Immature natural killer cell (primary cell): ENCODE data around the gene ZNF318. TPM values are rescaled to one million over a fixed set of nuclear protein-coding genes. Genes with fewer than 3 reads are reported as not detected.
"Not testable (repeated sequence)": the region's sequence is repeated elsewhere in the genome, so short reads cannot be mapped to it uniquely, and the experiment has no call there.

Source experiments
- DNase-seq, 3 donors: peaks; one replicate each; pipeline ENCODE4 v3.0.0; 2022; ENCODE audit warnings: mixed read lengths in 1 of 3
- H3K27ac Mint-ChIP-seq, 6 donors: one replicate each; pipeline ENCODE4 v1.8.0; 2020; ENCODE audit warnings: mixed read lengths in 6 of 6, mild to moderate bottlenecking in 5 of 6, inconsistent platforms in 4 of 6, moderate library complexity in 3 of 6
- H3K27me3 Mint-ChIP-seq, 3 donors: one replicate each; pipeline ENCODE4 v1.8.0; 2020 to 2021; ENCODE audit warnings: low read depth in 3 of 3, mild to moderate bottlenecking in 3 of 3, mixed read lengths in 3 of 3, moderate library complexity in 3 of 3, inconsistent platforms in 1 of 3
- H3K36me3 Mint-ChIP-seq, 3 donors: one replicate each; pipeline ENCODE4 v1.8.0; 2020; ENCODE audit warnings: mixed read lengths in 3 of 3, inconsistent platforms in 2 of 3, mild to moderate bottlenecking in 2 of 3
- H3K4me1 Mint-ChIP-seq, 2 donors: one replicate each; pipeline ENCODE4 v1.8.0; 2020; ENCODE audit warnings: inconsistent platforms in 2 of 2, mild to moderate bottlenecking in 2 of 2, mixed read lengths in 2 of 2, moderate library complexity in 1 of 2
- H3K4me3 Mint-ChIP-seq, 5 donors: one replicate each; pipeline ENCODE4 v1.8.0; 2020; ENCODE audit warnings: mild to moderate bottlenecking in 5 of 5, mixed read lengths in 5 of 5, inconsistent platforms in 3 of 5, moderate library complexity in 3 of 5
- H3K9me3 Mint-ChIP-seq, 6 donors: one replicate each; pipeline ENCODE4 v1.8.0; 2020; ENCODE audit warnings: mild to moderate bottlenecking in 6 of 6, mixed read lengths in 6 of 6, inconsistent platforms in 4 of 6, moderate library complexity in 3 of 6
- polyA plus RNA-seq, 3 donors: library from polyadenylated mRNA; unstranded; fragments of 300-500 nt; fragmentation: Illumina TruSeq; gene quantifications; one replicate each; pipeline ENCODE4 v1.2.3, GENCODE V29; 2021

Gene ZNF318
- polyA plus RNA-seq, 3 donors from 2014 or later: 0.94 to 9.6 (median 5.7) TPM

DNA sequence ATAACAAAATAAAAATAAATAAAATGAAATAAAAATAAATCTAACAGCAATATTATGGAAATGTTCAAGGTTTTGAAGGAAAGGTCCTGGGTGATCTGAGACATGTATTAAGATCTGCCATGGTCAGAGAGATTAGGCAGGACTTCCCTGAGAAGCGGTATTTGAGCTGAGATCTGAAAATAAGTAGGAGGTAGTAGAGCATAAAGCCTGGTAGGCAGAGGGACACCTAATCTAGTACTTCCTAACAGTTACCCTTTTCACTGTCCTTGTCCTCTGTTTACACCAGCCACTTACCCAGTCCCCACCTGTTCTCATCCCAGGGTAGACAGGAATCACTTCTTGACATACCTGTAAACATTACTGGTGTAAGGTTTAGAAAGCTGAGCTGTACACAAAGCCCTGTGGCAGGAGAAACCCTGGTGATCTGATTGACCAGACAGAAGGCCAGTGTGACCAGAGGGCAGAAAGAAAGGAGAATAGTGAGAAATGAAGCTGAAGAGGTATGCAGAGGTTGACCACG is 8.3 kb upstream of the ZNF318 start:
- Mint-ChIP-seq H3K4me1 (peaks cover 45 to 49% of the 10 kb centered on the region in 2 donors), H3K27ac (no peak overlapping the region), H3K4me3 (no peak overlapping the region), H3K27me3 (peaks cover 0 to 4% (median 0%) of the 10 kb centered on the region in 3 donors), H3K9me3 (peaks cover 0 to 2% (median 0%) of the 10 kb centered on the region in 6 donors), H3K36me3 (peaks cover 0 to 5% (median 4%) of the 10 kb centered on the region in 3 donors)
- DNase-seq: no peak

DNA sequence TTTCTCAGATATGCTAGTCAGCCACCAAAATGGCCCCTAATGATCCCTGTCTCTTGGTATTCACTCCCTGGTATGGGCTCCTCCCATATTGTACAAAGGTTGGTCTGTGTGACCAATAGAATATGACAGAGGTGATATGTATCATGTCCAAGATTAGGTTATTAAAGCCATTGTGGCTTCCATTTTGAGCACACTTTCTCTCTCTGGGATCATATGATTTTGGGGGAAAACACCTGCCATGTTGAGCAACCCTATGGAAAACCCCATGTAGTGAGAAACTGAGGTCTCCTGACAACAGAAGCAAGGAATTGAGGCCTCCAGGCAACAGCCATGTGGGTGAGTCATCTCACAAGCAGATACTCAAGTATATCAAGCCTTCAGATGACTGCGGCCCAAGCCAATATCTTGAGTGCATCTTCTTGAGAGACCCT is 7.1 kb upstream of the ZNF318 start:
- peaks cover 0 to 3% (median 2%) of the 10 kb centered on the region in 3 donors for H3K36me3 Mint-ChIP-seq
- peaks cover 35 to 39% of the 10 kb centered on the region in 2 donors for H3K4me1 Mint-ChIP-seq
- DNase-seq: no peak
- no peak overlapping the region for H3K4me3 Mint-ChIP-seq
- peaks cover 0 to 2% (median 0%) of the 10 kb centered on the region in 6 donors for H3K9me3 Mint-ChIP-seq
- no peak overlapping the region for H3K27ac Mint-ChIP-seq
- peaks cover 0 to 4% (median 0%) of the 10 kb centered on the region in 3 donors for H3K27me3 Mint-ChIP-seq

DNA sequence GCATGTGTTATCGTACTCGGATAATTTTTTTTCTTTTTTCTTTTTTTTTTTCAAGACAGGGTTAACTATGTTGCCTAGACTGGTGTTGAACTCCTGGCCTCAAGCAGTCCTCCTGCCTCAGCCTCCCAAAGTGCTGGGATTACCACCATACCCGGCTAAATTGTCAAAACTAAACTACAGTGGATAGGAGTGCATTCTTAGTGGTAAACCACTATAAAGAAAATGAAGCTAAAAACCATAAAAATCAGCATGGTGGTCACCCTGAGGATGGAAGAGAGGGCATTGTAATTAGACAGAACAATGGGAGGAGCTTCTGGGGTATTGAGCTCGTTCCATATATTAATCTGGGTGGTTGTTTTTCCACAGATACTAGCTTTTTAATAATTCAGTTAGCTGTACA is 6.2 kb upstream of the ZNF318 start:
- Mint-ChIP-seq H3K36me3 (no peaks in the 10 kb centered on the region), H3K27me3 (peaks cover 0 to 2% (median 0%) of the 10 kb centered on the region in 3 donors), H3K27ac (no peak overlapping the region), H3K9me3 (peaks cover 0 to 2% (median 0%) of the 10 kb centered on the region in 6 donors), H3K4me1 (peaks cover 26 to 33% of the 10 kb centered on the region in 2 donors), H3K4me3 (no peak overlapping the region)
- no peak for DNase-seq

GRCh38 chr6:43373252-43373875 is 3.9 kb upstream of the ZNF318 start:
- peaks cover 24 to 30% of the 10 kb centered on the region in 2 donors for H3K4me1 Mint-ChIP-seq
- peaks cover 3 to 10% (median 7%) of the 10 kb centered on the region in 3 donors for H3K27me3 Mint-ChIP-seq
- H3K36me3 Mint-ChIP-seq: no peaks in the 10 kb centered on the region
- DNase-seq: no peak
- H3K4me3 Mint-ChIP-seq: peak overlapping the region in 1 of 5 donors; percentile 11
- peak overlapping the region in 5 of 6 donors; percentile 6 to 59 (median 37) for H3K27ac Mint-ChIP-seq
- H3K9me3 Mint-ChIP-seq: peaks cover 0 to 2% (median 0%) of the 10 kb centered on the region in 6 donors

GRCh38 chr6:43370003-43370580 is 645 bp upstream of the ZNF318 start:
- peak overlapping the region; percentile 92 to 96 (median 94) for H3K27ac Mint-ChIP-seq
- not testable (repeated sequence) for DNase-seq, H3K9me3 Mint-ChIP-seq, H3K36me3 Mint-ChIP-seq
- H3K4me3 Mint-ChIP-seq: peak overlapping the region; percentile 88 to 92 (median 90)
- H3K4me1 Mint-ChIP-seq: peaks cover 50 to 54% of the 10 kb centered on the region in 2 donors
- H3K27me3 Mint-ChIP-seq: peaks cover 6 to 15% (median 7%) of the 10 kb centered on the region in 3 donors

GRCh38 chr6:43368259-43369160 is 937 bp downstream of the ZNF318 start:
- peaks cover 11 to 18% (median 12%) of the 10 kb centered on the region in 3 donors for H3K36me3 Mint-ChIP-seq
- peaks cover 6 to 15% (median 7%) of the 10 kb centered on the region in 3 donors for H3K27me3 Mint-ChIP-seq
- no peaks in the 10 kb centered on the region for H3K9me3 Mint-ChIP-seq
- peaks cover 51 to 62% of the 10 kb centered on the region in 2 donors for H3K4me1 Mint-ChIP-seq
- no peak for DNase-seq
- peak overlapping the region; percentile 82 to 94 (median 88) for H3K27ac Mint-ChIP-seq
- peak overlapping the region; percentile 89 to 95 (median 93) for H3K4me3 Mint-ChIP-seq

GRCh38 chr6:43367245-43367984 is 2.0 kb downstream of the ZNF318 start:
- no peaks in the 10 kb centered on the region for H3K9me3 Mint-ChIP-seq
- H3K27me3 Mint-ChIP-seq: peaks cover 4 to 15% (median 6%) of the 10 kb centered on the region in 3 donors
- H3K27ac Mint-ChIP-seq: peak overlapping the region; percentile 1 to 82 (median 40)
- peaks cover 11 to 25% (median 12%) of the 10 kb centered on the region in 3 donors for H3K36me3 Mint-ChIP-seq
- H3K4me1 Mint-ChIP-seq: peaks cover 45 to 59% of the 10 kb centered on the region in 2 donors
- DNase-seq: no peak
- peak overlapping the region; percentile 89 to 95 (median 93) for H3K4me3 Mint-ChIP-seq

GRCh38 chr6:43361269-43361668 is 8.2 kb downstream of the ZNF318 start:
- H3K9me3 Mint-ChIP-seq: no peaks in the 10 kb centered on the region
- peaks cover 19 to 56% (median 41%) of the 10 kb centered on the region in 3 donors for H3K36me3 Mint-ChIP-seq
- no peak overlapping the region for H3K4me3 Mint-ChIP-seq
- no peaks in the 10 kb centered on the region for H3K27me3 Mint-ChIP-seq
- peaks cover 13 to 42% of the 10 kb centered on the region in 2 donors for H3K4me1 Mint-ChIP-seq
- H3K27ac Mint-ChIP-seq: no peak overlapping the region
- no peak for DNase-seq

- Mint-ChIP-seq H3K4me3 (no peak overlapping the region), H3K4me1 (peaks cover 5 to 30% of the 10 kb centered on the region in 2 donors), H3K9me3 (no peaks in the 10 kb centered on the region), H3K36me3 (peaks cover 25 to 63% (median 45%) of the 10 kb centered on the region in 3 donors), H3K27ac (peak overlapping the region in 2 of 6 donors; percentile 23 to 74), H3K27me3 (no peaks in the 10 kb centered on the region)
- no peak for DNase-seq
These were observed 9.6 kb downstream of the ZNF318 start for GRCh38 chr6:43359831-43360230.

DNA sequence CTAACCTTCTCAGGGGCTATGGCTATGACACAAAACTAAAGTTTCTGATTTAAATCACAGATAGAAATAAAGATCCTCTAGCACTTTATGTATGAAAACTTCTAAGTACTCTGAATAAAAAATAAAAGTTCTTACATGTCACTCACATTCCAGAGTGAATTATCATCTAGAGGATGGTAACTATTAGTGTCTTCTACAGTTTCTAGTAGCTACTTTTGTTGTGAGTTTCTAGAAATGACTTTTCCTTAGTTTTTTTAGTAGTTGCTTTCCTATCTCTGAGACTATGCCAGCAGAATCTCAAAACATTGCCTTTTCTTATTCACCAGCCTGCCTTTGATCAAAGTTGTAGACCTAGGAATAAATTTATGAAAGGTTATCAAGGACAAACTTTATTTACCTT is 10.1 kb downstream of the ZNF318 start:
- H3K27ac Mint-ChIP-seq: no peak overlapping the region
- H3K4me1 Mint-ChIP-seq: peaks cover 5 to 25% of the 10 kb centered on the region in 2 donors
- no peak for DNase-seq

GRCh38 chr6:43355862-43356590 is 13.4 kb downstream of the ZNF318 start:
- Mint-ChIP-seq H3K27me3 (no peaks in the 10 kb centered on the region), H3K36me3 (peaks cover 39 to 69% (median 53%) of the 10 kb centered on the region in 3 donors), H3K4me3 (no peak overlapping the region), H3K9me3 (no peaks in the 10 kb centered on the region), H3K4me1 (peaks cover under 1 to 22% of the 10 kb centered on the region in 2 donors), H3K27ac (no peak overlapping the region)
- DNase-seq: no peak

More for the DNA sequence above, 10.1 kb downstream of the ZNF318 start:
- no peaks in the 10 kb centered on the region for H3K27me3 Mint-ChIP-seq
- H3K4me3 Mint-ChIP-seq: no peak overlapping the region
- H3K36me3 Mint-ChIP-seq: peaks cover 25 to 63% (median 45%) of the 10 kb centered on the region in 3 donors
- H3K9me3 Mint-ChIP-seq: no peaks in the 10 kb centered on the region

DNA sequence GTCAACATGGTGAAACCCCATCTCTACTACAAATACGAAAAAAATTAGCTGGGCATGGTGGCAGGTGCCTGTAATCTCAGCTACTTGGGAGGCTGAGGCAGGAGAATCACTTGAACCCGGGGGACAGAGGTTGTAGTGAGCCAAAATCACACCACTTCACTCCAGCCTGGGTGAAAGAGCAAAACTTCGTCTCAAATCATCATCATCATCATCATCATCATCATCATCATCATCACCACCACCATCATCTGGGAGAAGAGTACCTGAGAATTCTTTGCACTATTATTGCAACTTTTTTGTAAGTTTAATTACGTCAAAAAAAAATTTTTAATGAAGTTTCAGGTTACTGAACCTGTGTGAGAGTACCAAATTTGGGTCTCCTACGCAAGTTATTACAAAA is 17.5 kb downstream of the ZNF318 start:
- DNase-seq, H3K9me3 Mint-ChIP-seq, H3K4me3 Mint-ChIP-seq, H3K27ac Mint-ChIP-seq, H3K27me3 Mint-ChIP-seq, H3K4me1 Mint-ChIP-seq: not testable (repeated sequence)
- peaks cover 28 to 50% (median 34%) of the 10 kb centered on the region in 3 donors for H3K36me3 Mint-ChIP-seq
